Smooth muscle cell (in vitro differentiated cells): ENCODE results near the gene PIP4K2B. TPM values are rescaled to one million over a fixed set of nuclear protein-coding genes. Genes with fewer than 3 reads are reported as not detected.
A peak's percentile ranks its signal among the peaks of the same experiment; 100 is the strongest.

Experiments
- DNase-seq: peaks from one replicate; lab custom pipeline; 2025; ENCODE audit not compliant: unreplicated experiment; lab: John Stamatoyannopoulos, UW
- H2AFZ ChIP-seq: fragments of 200-600 bp; sonication (generic); 2 replicates; pipeline ENCODE4 v1.6.0; 2016; ENCODE audit warnings: antibody characterized with exemption, low read depth, mild to moderate bottlenecking
- H3F3A ChIP-seq: fragments of 200-600 bp; sonication (generic); 2 replicates; pipeline ENCODE4 v1.6.0; 2017; ENCODE audit warnings: antibody characterized with exemption, low read depth
- H3K27ac ChIP-seq: fragments of 200-600 bp; sonication (generic); 2 replicates; pipeline ENCODE4 v1.5.1; 2016; ENCODE audit warnings: low read depth, mild to moderate bottlenecking
- H3K27me3 ChIP-seq: fragments of 200-600 bp; sonication (generic); 2 replicates; pipeline ENCODE4 v1.6.1; 2016; ENCODE audit warnings: low read depth, mild to moderate bottlenecking
- H3K36me3 ChIP-seq: fragments of 200-600 bp; sonication (generic); 2 replicates; pipeline ENCODE4 v1.5.1; 2016; ENCODE audit warnings: low read depth
- H3K4me1 ChIP-seq: fragments of 200-600 bp; sonication (generic); 2 replicates; pipeline ENCODE4 v1.5.1; 2016; ENCODE audit warnings: low read depth
- H3K4me2 ChIP-seq: fragments of 200-600 bp; sonication (generic); 2 replicates; pipeline ENCODE4 v1.6.0; 2016; ENCODE audit warnings: mild to moderate bottlenecking
- H3K4me3 ChIP-seq: fragments of 200-600 bp; sonication (generic); 2 replicates; pipeline ENCODE4 v1.5.1; 2016; ENCODE audit warnings: mild to moderate bottlenecking
- H3K79me2 ChIP-seq: fragments of 200-600 bp; sonication (generic); 2 replicates; pipeline ENCODE4 v1.6.0; 2016; ENCODE audit warnings: low read depth, mild to moderate bottlenecking
- H3K9ac ChIP-seq: fragments of 200-600 bp; sonication (generic); 2 replicates; pipeline ENCODE4 v1.6.0; 2016; ENCODE audit warnings: low read depth
- H3K9me3 ChIP-seq: fragments of 200-600 bp; sonication (generic); replicated peaks from 2 replicates; pipeline ENCODE4 v1.5.1; 2016; ENCODE audit warnings: low read depth
- H4K20me1 ChIP-seq: fragments of 200-600 bp; sonication (generic); 2 replicates; pipeline ENCODE4 v1.6.0; 2016; ENCODE audit warnings: low read depth
- WGBS: methylation state at CpG from one replicate; pipeline ENCODE4 v1.1.7; 2016; ENCODE audit warnings: low lambda C conversion rate; 5-methylcytosine and 5-hydroxymethylcytosine counted together
- polyA plus RNA-seq: library from polyadenylated mRNA; unstranded; fragments of >200 nt; fragmentation: Nextera tagmentation; extraction: Ambion mirVana; gene quantifications from 2 replicates; pipeline ENCODE4 v1.2.1, GENCODE V29; 2016
- total RNA-seq: library from RNA; depleted of rRNA; stranded (reverse); fragments of >200 nt; gene quantifications from 2 replicates; pipeline ENCODE4 v1.2.3, GENCODE V29; 2014
- TF ChIP-seq, protein P1 (sequence below): fragments of 200-600 bp; sonication (generic); IDR thresholded peaks from 2 replicates; pipeline ENCODE4 v1.5.1; 2017; ENCODE audit warnings: borderline replicate concordance, mild to moderate bottlenecking, antibody characterized with exemption; ENCODE audit not compliant: insufficient read depth, poor library complexity, severe bottlenecking

The PIP4K2B gene
- total and polyA plus RNA-seq, 2 experiments from 2014 or later, result 11.1 to 31.9 TPM

DNA sequence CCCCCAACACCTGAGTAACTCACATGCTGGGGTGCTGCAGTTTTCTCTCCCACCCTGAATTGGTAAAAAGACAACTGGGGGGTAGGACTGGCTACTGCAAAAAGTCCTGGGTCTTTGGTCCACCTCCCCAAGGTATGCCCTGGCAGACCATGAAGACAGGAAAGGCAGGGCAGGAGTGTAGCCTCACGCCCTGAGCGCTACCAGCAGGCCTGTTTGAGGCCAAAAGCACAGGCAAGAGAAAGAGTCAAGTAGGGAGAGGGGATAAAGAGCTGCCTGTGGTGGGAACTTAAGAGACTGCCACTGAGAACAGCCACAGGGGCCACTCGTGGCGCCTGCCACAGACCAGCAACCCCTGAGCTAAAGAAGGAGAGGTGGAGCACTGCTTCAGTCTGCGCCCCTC is 33.0 kb downstream of the PIP4K2B start:
- no peaks in the 10 kb centered on the region for H3K4me1 ChIP-seq
- H2AFZ ChIP-seq, result no peak overlapping the region
- WGBS, result 97% methylated on average over 5 of the region's 5 CpGs
- no peak for DNase-seq
- no peak overlapping the region for H3K4me2 ChIP-seq
- no peaks in the 10 kb centered on the region for H3K27me3 ChIP-seq
- H4K20me1 ChIP-seq, result no peaks in the 10 kb centered on the region
- H3F3A ChIP-seq, result peaks cover 12% of the 10 kb centered on the region
- no peak overlapping the region for H3K27ac ChIP-seq
- TF ChIP-seq, protein P1, sequence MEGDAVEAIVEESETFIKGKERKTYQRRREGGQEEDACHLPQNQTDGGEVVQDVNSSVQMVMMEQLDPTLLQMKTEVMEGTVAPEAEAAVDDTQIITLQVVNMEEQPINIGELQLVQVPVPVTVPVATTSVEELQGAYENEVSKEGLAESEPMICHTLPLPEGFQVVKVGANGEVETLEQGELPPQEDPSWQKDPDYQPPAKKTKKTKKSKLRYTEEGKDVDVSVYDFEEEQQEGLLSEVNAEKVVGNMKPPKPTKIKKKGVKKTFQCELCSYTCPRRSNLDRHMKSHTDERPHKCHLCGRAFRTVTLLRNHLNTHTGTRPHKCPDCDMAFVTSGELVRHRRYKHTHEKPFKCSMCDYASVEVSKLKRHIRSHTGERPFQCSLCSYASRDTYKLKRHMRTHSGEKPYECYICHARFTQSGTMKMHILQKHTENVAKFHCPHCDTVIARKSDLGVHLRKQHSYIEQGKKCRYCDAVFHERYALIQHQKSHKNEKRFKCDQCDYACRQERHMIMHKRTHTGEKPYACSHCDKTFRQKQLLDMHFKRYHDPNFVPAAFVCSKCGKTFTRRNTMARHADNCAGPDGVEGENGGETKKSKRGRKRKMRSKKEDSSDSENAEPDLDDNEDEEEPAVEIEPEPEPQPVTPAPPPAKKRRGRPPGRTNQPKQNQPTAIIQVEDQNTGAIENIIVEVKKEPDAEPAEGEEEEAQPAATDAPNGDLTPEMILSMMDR, result no peak
- H3K9ac ChIP-seq, result no peak overlapping the region
- no peak overlapping the region for H3K4me3 ChIP-seq
- H3K36me3 ChIP-seq, result no peaks in the 10 kb centered on the region
- H3K79me2 ChIP-seq, result no peaks in the 10 kb centered on the region
- no peaks in the 10 kb centered on the region for H3K9me3 ChIP-seq

DNA sequence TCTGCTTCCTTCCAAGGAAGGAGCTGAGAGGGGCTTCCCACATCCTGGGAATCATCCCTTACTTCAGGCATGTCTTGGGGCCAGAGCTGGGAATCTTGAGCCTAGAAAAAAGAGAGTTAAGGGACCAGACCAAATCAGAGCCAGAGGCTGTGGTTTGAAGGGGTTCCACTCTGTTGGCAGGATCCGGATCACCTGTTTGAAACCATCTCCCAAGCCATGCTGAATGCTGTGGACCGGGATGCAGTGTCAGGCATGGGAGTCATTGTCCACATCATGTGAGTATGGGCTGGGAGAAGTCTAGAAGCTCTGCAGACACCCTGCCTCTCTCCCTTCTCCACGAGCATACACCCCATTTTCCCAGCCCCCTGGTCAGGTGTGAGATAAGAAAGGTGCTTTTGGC is 37.1 kb downstream of the PIP4K2B start:
- Histone ChIP-seq H3K27ac (no peak overlapping the region), H2AFZ (no peak overlapping the region), H3K4me1 (no peaks in the 10 kb centered on the region), H3K4me2 (no peak overlapping the region), H3K79me2 (no peaks in the 10 kb centered on the region), H3K27me3 (no peaks in the 10 kb centered on the region), H3K36me3 (no peaks in the 10 kb centered on the region), H3K9ac (no peak overlapping the region), H3K4me3 (no peak overlapping the region), H4K20me1 (peaks cover 4% of the 10 kb centered on the region), H3F3A (peaks cover 12% of the 10 kb centered on the region), H3K9me3 (no peaks in the 10 kb centered on the region)
- TF ChIP-seq, protein P1, result no peak
- no peak for DNase-seq
- 96% methylated on average over 3 of the region's 3 CpGs for WGBS

DNA sequence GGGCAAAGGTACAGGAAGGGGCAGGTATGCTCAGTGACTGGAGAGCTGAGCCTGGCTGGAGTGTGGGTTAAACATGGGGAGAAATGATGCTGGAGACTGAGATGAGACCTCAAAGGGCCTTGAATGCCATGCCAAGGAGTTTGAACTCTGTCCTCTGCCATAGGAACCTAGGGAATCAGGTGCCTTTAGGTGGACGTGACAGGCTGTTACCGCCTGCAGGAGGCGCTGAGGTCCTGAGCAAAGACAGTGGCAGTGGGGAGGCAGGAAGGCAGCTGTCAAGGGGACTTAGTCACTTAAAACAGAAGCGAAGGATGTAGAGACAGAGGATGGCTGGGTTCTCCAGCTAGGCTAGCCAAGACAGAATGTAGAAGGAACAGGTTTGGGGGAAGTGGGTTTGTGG is 37.7 kb downstream of the PIP4K2B start:
- no peak overlapping the region for H2AFZ ChIP-seq
- H3K36me3 ChIP-seq, result no peaks in the 10 kb centered on the region
- no peak for DNase-seq
- H3K9me3 ChIP-seq, result no peaks in the 10 kb centered on the region
- no peak overlapping the region for H3K27ac ChIP-seq
- H3K4me3 ChIP-seq, result no peak overlapping the region
- H3K4me2 ChIP-seq, result no peak overlapping the region
- no peak overlapping the region for H3K9ac ChIP-seq
- TF ChIP-seq, protein P1, result peak; percentile 24
- H3K79me2 ChIP-seq, result no peaks in the 10 kb centered on the region
- H3K27me3 ChIP-seq, result no peaks in the 10 kb centered on the region
- H3F3A ChIP-seq, result peaks cover 12% of the 10 kb centered on the region
- H4K20me1 ChIP-seq, result peaks cover 4% of the 10 kb centered on the region
- WGBS, result 75% methylated on average over 4 of the region's 4 CpGs
- H3K4me1 ChIP-seq, result no peaks in the 10 kb centered on the region

DNA sequence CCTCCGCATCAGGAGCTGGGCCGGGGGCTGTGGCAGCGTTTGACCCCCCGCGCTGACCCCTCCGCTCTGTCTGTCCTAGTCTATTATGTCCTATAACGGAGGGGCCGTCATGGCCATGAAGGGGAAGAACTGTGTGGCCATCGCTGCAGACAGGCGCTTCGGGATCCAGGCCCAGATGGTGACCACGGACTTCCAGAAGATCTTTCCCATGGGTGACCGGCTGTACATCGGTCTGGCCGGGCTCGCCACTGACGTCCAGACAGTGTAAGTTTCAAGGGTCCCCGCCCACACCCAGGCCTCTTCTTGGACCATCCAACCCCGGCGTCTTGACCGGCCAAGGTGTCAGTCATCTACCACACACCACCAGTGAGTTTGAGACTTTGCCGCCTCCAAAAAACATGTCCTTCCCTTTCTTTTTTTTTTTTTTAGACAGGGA is 46.3 kb downstream of the PIP4K2B start:
- Histone ChIP-seq H3K36me3 (no peaks in the 10 kb centered on the region), H3K4me2 (peak overlapping the region; percentile 84), H3K9me3 (no peaks in the 10 kb centered on the region), H3K4me1 (peaks cover 20% of the 10 kb centered on the region), H3K27ac (peak overlapping the region; percentile 20), H3K4me3 (peak overlapping the region; percentile 72), H2AFZ (peak overlapping the region; percentile 13), H3K79me2 (peaks cover 21% of the 10 kb centered on the region), H3K9ac (peak overlapping the region; percentile 70), H3F3A (peaks cover 11% of the 10 kb centered on the region), H4K20me1 (peaks cover 4% of the 10 kb centered on the region), H3K27me3 (peaks cover 6% of the 10 kb centered on the region)
- DNase-seq, result no peak
- TF ChIP-seq, protein P1, result no peak
- 12% methylated on average over 22 of the region's 22 CpGs for WGBS
